HG03521 (cell line): ENCODE measurements around the gene MYL7.
"Not testable (repeated sequence)": the region's sequence is repeated elsewhere in the genome, so short reads cannot be mapped to it uniquely, and the experiment has no call there.

Experiments
- ATAC-seq: cut with Tn5 transposase; IDR thresholded peaks from one replicate; pipeline ENCODE4 v1.9.1; 2021; ENCODE audit warnings: mild to moderate bottlenecking, moderate library complexity; ENCODE audit not compliant: unreplicated experiment

MYL7 gene

DNA sequence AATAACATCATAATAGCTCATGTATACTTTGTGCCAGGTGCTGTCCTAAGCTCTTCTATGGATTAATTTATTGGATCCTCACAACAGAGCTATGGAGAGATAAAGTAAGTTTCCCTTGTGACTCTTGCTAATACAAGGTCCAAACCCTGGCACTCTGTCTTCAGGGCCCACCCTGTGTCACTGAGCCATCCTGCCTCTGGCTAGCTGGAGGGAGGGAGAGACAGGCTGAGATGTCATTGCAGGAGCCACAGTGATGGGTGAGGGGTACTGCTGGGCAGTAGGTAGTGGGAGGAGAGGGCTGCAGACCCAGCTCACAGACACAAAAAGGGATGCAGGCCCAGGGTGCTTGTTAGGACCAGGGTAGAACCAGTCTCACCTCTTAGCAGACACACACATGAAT lies 31.2 kb upstream of the MYL7 start:
- no peak for ATAC-seq

DNA sequence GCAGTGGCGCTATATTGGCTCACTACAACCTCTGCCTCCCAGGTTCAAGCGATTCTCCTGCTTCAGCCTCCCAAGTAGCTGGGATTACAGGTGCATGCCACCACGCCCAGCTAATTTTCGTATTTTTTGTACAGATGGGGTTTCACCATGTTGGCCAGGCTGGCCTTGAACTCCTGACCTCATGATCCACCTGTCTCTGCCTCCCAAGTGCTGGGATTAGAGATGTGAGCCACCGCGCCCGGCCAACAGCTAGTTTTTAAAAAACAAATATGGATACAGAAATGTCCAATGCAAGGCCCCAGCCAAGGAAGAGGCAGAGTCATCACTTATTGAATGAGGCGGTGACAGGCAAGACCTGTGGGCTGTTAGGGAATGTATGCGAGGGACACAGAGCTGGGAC lies 30.8 kb upstream of the MYL7 start:
- ATAC-seq: not testable (repeated sequence)

DNA sequence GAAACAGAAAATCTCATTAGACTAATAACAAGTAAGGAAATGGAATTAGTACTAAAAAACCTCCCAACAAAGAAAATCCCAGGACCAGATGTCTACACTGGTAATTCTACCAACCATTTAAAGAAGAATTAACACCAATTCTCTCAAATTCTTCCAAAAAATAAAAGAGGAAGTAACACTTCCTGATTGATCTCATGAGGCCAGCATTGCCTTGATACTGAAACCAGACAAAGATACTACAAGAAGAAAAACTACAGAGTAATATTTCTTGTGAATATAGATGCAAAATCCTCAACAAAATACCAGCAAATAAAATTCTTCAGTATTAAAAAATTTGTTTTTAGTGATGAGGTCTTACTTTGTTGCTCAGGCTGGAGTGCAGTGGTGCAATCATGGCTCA lies 26.8 kb upstream of the MYL7 start:
- no peak for ATAC-seq

DNA sequence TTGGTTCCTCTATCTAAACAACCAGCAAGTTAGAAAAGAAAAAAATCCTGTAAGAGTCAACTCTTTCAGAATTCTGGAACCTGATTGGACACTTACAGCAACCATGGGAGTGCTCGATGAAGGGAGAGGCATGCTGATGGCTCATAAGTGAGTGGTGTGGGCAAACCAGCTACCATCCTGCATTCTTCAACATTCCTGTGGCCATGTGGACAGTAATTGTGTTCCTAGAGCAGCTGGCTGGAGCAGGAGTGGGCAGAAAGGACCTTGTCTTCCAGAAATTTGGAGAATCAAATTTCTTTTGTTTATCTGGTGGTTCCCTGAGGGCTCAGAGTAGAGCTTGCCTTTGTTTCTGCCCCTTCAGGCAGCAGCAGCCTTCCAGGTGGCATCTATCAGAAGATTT lies 22.5 kb upstream of the MYL7 start:
- ATAC-seq: no peak

GRCh38 chr7:44162785-44163395 lies 21.8 kb upstream of the MYL7 start:
- no peak for ATAC-seq

- ATAC-seq: no peak
Measured at GRCh38 chr7:44162179-44162578, 21.0 kb upstream of the MYL7 start.

DNA sequence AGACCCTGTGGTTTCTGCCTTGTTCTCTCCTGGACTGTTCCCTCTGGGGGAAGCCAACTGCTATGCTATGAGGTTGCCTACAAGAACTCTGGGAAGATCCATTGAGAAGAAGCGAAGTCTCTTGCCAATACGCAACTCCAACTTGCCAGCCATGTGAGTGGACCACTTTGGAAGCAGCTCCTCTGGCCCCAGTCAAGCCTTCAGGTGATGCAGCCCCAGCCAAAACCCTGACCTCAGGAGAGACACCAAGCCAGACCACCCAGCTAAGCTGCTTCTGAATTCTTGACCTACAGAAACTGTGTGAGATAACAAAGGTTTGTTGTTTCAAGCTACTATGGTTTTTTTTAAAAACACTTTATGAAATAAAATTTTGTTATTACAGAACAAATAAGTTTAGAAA lies 20.2 kb upstream of the MYL7 start:
- no peak for ATAC-seq

DNA sequence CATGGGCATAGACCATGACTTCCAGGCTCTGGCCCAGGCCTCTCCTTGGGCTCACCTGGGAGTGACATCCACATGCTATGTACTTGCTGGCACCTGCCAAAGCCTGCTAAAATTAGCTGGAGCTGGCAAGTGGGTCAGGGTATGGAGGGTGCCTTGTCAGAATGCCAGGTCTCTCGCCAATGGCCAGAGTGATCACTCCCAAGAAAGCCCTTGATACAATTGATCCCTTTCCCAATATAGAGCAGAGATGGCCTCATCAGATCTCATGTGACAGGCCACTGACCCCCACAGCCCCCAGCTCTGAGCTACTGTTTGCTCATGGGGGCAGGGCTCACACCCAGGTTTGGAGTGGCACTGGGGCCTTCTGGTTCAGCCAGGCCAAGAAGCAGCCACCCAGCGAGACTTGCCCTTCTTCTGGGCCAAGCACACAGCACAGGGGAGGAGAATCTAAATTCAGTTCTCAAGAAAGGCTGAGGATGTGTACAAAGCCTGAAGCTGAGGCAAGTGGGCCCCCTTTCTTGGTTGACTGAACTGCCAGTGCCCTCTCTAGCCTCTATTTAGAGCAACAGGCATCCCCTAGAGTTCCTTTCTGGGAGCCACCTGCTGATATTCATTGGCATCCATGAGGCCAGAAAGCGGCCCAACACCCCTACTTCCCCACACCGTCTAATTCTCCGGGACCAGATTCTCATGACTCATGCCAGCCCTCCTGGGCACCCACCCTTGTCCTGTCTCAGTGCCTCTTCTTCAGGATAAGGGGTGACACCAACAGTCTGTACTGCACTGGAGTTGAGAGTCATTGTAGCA lies 18.9 kb upstream of the MYL7 start:
- ATAC-seq: no peak

- no peak for ATAC-seq
Measured at GRCh38 chr7:44158873-44159631, 17.9 kb upstream of the MYL7 start.

- ATAC-seq: no peak
Measured at GRCh38 chr7:44158096-44158872, 17.2 kb upstream of the MYL7 start.

- no peak for ATAC-seq
Measured at GRCh38 chr7:44157116-44158080, 16.3 kb upstream of the MYL7 start.

DNA sequence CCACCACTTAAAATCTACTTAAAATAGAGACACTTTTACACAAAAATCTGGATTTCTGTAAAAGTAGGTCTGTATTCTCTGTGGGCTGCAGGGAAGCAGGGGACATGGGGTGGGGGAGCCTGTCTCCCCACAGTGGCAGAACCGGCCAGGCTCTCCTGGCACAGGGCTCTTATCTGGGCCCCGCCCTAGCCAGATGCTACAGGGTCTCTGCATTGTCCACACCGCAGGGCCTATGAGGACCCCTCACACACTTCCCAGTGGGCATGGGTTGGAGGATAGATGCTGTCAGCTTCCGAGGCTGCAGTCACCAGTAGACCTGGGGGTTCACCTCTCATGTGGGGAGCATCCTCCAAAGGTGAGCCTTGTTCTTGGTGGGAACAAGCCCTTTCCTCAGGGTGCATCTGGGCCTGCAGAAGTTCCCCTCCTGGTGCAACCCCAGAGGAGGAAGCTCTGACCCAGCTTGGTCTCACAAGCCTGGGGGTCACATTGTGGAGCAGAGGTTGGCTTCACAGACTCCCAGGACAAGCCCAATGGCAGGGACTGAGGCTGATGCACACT lies 15.4 kb upstream of the MYL7 start:
- no peak for ATAC-seq

DNA sequence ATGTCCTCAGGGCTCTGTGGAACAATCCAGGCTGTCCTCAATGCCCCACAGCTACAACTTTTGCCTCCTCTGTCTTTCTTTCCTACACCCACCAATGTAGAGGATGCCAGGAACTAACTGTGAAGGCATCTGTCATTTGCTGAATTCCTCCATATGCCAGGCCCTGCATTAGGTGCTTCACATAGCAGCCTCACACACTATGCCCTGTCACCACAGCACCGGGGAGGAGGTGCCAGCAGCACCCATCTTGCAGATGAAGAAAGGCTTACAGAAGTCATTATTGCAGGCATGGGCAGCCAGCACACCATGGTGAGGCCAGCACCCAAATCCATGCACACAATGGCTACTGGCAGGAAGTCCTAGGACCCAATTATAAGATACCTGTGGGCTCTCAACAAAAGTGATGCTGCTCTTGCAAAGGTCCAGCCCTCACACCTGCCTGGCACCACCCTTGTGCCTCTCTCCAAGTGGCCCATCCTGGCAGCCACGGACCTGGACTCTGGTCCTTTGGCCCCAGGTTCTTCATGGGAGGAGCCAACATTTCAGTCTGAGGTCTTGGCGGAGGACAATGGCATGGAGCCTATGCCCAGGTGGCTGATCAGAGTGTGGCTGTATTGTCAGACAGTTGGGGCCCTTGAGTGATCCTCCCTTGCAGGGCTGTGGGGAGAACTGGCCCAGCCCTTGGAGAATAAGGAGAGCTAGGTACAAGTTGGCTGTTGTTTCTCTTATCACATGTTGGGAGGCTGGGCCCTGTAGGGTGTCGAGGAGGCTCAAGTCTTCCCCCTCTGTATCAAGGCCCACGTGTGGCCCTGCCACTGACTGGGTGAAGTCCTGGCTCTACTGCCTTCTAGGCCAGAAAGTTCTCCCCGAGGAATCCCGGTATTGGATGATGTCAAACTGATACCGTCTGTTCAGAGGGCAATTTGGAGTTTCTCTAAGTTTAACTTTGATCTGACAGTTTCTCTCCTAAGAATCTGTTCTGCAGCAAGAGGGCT lies 14.4 kb upstream of the MYL7 start:
- no peak for ATAC-seq

- no peak for ATAC-seq
Measured at GRCh38 chr7:44154703-44155102, 13.6 kb upstream of the MYL7 start.

DNA sequence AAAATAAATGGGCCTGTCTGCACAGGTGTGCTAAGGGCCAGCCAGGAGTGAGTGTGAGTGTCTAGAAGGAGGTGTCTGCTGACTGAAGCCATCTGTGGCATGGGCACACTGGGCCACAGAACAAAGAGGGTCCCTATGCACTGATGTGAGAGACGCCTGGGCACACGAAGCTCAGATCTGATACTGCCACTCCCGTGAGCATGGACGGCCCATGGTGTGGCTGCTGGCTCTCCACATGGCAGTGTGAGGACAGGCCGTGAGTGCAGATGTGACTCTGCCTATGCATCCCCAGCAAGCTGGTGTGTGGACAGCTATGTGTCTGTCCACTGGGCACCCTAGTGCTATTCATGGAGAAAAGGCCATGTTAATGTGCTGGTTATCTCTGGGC lies 12.8 kb upstream of the MYL7 start:
- ATAC-seq: no peak

DNA sequence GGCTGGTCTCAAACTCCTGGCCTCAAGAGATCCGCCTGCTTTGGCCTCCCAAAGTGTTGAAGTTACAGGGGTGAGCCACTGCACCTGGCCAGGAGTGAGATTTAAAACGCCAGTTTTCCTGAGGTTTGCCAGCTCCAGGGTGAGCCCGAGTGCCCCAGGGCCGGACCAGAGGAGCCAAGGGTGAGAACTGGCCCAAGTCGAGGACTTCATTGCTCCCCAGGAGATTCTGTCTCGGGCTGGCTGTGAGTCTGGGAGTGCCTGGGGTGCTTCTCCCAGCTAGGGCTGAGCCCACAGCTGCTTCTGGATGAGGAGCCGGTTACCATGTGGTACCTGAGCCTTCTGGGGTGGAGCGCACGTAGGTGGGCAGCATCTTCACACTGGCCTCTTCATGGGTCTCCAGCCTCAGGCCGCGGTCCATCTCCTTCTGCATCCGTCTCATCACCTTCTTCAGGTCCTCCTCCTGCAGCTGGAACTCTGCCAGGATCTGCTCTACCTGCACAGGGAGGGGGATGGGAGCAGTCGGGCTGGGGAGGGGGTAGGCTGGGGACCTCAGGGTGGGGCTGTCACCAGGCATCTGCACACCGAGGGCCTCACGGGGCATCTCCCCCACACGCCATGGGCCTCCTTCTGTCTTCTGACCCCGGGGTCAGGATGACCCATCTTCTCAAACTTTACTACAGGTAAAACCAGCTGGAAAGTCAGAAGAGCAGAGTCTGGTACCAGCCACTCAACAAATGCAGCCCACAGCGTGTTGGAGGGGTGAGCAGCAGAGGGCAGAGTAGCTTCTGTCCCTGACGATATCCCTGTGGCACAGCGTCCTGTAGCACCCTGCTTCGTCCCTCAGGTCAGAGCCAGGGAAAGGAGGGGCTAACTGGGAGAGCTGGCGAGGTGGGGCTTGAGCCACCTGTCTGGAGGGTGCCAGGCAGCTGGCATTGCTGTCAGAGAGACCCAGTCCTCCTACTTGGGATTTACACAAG lies 12.1 kb upstream of the MYL7 start:
- ATAC-seq: no peak

DNA sequence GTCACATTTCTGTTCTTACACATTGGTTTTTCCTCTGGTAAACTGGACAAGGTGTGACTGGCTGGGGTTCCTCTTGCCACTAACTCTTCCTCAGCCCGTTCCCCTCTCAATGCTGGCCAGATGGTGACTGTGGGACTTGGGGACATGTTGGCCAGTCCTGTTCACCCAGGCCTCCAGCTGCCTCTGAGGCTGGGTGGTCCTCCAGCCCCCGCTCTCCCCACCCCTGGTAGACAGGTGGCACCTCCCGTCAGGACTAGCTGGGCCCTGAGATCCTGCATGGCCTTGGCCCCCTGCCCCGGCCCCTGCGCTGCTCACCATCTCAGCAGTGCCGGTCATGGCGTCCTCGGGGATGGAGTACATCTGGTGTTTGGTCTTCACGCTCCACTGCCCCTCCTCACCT lies 10.8 kb upstream of the MYL7 start:
- no peak for ATAC-seq
